Stimulated activated CD8-positive, alpha-beta memory T cell treated with anti-CD3 and anti-CD28 coated beads, Interleukin-7, amount 100 ng/mL, for 24 hours (primary cell): ENCODE measurements around the gene ABI3.
"Not testable (repeated sequence)": the region's sequence is repeated elsewhere in the genome, so short reads cannot be mapped to it uniquely, and the experiment has no call there.

ENCODE experiments used
- DNase-seq: peaks from one replicate; pipeline ENCODE4 v3.0.0-alpha.2; 2020; ENCODE audit warnings: low read depth

The ABI3 gene

GRCh38 chr17:49252148-49252695 lies 41.7 kb downstream of the ABI3 start:
- DNase-seq, result no peak

GRCh38 chr17:49254066-49254465 lies 43.6 kb downstream of the ABI3 start:
- DNase-seq, result no peak

DNA sequence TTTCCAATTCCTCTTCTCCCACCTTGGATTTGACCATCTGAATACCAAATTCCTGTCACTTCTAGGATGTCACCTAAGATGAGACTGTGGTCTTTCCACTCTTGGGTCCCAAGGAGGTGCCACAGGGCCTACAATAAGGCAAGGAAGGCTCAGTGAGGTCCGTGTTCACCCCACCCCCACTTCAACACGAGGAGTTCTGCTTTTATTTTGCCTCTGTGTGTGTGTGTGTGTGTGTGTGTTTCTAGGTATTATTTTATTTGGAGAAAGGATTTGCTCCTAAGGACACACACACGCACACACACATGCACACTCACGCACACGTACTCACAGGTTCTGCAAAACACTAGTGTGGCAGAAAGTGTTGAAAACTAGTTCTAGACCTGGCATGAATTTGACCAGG lies 44.6 kb downstream of the ABI3 start:
- DNase-seq, result no peak

- DNase-seq, result no peak
These were observed 47.9 kb downstream of the ABI3 start for GRCh38 chr17:49258394-49258793.

GRCh38 chr17:49259663-49260010 lies 49.1 kb downstream of the ABI3 start:
- no peak for DNase-seq

DNA sequence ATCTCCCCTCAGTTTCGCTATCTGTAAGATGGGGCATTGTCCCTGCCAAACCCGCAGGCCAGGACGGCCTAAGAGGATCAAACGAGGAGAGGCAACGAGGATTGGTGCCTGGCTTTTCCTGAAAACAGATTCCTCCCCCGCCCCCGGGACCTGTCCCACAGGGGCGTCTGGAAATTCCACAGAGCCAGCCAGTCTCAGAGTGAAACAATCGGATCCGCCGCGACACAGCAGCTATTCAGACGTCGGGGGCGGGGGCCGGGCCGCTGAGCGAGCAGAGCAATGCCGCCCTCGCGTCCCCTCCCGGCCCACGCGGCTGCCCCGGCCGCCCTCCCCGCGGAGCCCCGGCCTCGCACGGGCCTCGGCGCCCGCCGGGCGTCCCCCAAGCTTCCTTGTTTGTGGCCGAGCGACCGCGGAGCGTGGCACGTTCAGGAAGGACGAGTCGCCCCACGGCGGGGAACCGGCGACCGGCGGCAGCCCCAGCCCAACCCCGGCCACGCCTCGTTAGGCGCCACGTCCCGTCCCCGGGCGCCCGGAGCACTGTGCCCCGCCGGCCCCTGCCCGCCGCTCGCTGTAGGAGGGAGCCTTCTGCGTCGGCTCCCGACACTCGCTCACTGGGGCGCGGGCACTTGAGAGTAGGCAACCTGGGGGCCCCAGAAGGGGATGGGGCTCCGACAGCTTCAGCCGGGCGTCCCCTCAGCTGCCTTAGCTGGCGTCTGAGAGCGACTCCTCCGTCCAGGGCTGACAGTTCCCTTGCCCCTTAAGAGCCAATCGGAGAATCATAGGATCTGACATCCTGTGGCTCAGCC lies 49.7 kb downstream of the ABI3 start:
- peak; percentile 20 for DNase-seq

DNA sequence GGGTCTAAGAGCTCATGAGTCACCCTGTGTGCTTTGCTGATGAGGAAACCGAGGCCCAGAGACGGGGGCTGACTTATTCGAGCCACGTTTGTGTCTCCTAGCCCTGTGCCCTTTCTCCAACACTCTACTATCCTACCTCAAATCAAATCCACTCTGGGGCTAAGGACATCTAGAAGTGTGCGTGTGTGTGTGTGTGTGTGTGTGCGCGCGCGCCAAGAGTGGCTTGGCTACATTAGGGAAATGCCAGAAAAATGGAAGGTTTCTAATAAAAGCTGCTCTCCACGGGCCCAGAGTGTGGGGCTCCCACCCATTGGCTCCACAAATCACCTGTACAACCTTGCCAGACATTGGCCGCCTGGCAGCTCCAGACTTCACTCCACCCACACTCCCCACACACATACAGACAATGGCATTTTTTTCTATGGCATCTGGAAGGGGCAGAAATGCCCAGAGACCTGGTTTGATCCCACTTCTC lies 50.3 kb downstream of the ABI3 start:
- no peak for DNase-seq

GRCh38 chr17:49261540-49261939 lies 51.0 kb downstream of the ABI3 start:
- not testable (repeated sequence) for DNase-seq

DNA sequence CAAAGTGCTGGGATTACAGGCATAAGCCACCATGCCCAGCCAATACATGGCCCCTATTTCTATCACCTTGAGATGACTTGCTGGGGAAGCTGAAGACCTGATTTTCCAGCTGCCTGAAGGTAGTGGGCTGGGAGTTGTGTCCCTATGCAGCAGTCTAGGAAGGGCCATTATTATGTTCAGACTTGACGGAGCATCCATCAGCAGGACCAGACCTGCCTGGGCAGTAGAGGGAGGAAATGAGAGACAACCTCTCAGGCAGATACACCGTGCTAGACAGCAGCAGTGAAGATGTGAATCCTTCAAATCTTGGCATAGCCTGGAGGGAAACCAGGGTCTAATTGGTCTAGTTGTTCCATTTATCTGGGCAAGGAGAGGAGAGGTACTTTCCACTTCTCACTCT lies 55.7 kb downstream of the ABI3 start:
- DNase-seq, result no peak

DNA sequence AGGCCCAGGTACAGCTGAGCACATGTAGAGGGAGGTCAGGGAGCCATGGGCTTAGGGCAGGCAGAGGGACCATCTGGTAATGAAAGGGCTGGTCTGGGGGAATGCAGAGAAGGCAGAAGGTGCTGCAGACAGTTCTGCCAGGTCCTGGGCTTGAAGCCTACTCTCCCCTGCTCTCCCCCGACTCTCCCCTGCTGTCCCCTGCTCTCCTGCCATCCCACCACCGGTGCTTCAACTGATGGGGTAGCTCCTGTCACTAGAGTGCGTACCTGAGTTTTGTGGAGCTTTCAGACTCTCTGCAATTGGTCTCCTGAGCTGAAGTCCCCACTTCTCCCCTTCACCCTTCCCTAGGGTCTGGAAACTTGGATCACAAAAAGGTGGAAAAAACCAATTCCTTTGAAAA lies 57.4 kb downstream of the ABI3 start:
- DNase-seq, result no peak

DNA sequence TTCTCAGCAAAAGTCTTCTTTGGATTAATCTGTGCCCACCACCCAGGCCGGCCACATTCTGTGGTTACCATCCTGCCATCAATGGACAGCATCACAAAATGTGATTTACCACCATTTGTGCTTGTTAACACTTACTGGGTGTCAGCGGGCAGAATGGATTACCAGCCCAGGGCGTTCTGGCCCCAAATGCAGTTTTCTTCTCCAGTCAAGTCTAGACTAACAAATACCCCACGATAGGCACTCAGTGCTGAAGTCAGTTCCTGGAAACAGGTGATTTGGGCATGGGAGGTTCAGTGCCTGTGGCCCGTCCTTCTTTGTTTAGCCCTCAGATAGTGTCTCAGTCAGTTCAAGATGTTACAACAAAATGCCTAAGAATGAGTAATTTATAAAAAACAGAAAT lies 58.8 kb downstream of the ABI3 start:
- no peak for DNase-seq
